Liver (tissue), 3 donors: ENCODE data around the gene MICU1.

ENCODE experiments used
- NR2F2 ChIP-seq: IDR thresholded peaks from 2 replicates; pipeline ENCODE4 v1.6.1; 2016; ENCODE audit warnings: antibody characterized with exemption
- RAD21 ChIP-seq, 2 donors: IDR thresholded peaks; 2 replicates each; pipeline ENCODE4 v1.6.1; 2016; ENCODE audit warnings: antibody characterized with exemption in 2 of 2, mild to moderate bottlenecking in 2 of 2
- YY1 ChIP-seq: IDR thresholded peaks from 2 replicates; pipeline ENCODE4 v1.6.1; 2016; ENCODE audit warnings: antibody characterized with exemption, mild to moderate bottlenecking
- TF ChIP-seq, protein P1 (sequence below): IDR thresholded peaks from 2 replicates; pipeline ENCODE4 v1.6.1; 2016; ENCODE audit warnings: antibody characterized with exemption
- TF ChIP-seq, protein P2 (sequence below): fragments of 150-350 bp; IDR thresholded peaks from 2 replicates; pipeline ENCODE4 v1.5.1; 2017; ENCODE audit warnings: improper control_type of control experiment, low read depth, low read length; ENCODE audit not compliant: missing input control
- donor health status: healthy.
- donor health status: healthy.

DNA sequence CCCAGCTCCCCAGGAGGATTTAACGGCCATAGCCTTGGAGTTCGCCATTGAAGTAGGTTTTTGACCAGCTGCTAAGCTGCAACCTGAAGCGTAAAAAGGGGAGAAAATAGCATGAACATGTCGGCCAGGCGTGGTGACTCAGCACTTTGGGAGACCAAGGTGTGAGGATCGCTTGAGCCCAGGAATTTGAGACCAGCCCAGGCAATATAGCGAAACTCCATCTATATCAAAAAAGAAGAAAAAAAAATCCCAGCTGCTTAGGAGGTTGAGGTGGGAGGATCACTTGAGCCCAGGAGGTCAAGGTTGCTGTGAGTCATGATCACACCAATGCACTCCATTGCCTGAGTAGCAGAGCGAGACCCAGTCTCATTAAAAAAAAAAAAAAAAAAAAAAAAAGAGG, 33.8 kb upstream of the MICU1 start:
- no peak for TF ChIP-seq RAD21 (IDR thresholded peaks at IDR 0.05)
- TF ChIP-seq, protein P1, sequence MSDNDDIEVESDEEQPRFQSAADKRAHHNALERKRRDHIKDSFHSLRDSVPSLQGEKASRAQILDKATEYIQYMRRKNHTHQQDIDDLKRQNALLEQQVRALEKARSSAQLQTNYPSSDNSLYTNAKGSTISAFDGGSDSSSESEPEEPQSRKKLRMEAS, result no peak
- no peak for TF ChIP-seq YY1
- TF ChIP-seq, protein P2, sequence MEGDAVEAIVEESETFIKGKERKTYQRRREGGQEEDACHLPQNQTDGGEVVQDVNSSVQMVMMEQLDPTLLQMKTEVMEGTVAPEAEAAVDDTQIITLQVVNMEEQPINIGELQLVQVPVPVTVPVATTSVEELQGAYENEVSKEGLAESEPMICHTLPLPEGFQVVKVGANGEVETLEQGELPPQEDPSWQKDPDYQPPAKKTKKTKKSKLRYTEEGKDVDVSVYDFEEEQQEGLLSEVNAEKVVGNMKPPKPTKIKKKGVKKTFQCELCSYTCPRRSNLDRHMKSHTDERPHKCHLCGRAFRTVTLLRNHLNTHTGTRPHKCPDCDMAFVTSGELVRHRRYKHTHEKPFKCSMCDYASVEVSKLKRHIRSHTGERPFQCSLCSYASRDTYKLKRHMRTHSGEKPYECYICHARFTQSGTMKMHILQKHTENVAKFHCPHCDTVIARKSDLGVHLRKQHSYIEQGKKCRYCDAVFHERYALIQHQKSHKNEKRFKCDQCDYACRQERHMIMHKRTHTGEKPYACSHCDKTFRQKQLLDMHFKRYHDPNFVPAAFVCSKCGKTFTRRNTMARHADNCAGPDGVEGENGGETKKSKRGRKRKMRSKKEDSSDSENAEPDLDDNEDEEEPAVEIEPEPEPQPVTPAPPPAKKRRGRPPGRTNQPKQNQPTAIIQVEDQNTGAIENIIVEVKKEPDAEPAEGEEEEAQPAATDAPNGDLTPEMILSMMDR, result no peak
- no peak for TF ChIP-seq NR2F2
